SKM-1 (cell line): ENCODE data around the gene ZNF597.

ENCODE experiments used
- DNase-seq: peaks from one replicate; lab custom pipeline; 2025; ENCODE audit not compliant: unreplicated experiment; lab: John Stamatoyannopoulos, UW

Gene ZNF597

DNA sequence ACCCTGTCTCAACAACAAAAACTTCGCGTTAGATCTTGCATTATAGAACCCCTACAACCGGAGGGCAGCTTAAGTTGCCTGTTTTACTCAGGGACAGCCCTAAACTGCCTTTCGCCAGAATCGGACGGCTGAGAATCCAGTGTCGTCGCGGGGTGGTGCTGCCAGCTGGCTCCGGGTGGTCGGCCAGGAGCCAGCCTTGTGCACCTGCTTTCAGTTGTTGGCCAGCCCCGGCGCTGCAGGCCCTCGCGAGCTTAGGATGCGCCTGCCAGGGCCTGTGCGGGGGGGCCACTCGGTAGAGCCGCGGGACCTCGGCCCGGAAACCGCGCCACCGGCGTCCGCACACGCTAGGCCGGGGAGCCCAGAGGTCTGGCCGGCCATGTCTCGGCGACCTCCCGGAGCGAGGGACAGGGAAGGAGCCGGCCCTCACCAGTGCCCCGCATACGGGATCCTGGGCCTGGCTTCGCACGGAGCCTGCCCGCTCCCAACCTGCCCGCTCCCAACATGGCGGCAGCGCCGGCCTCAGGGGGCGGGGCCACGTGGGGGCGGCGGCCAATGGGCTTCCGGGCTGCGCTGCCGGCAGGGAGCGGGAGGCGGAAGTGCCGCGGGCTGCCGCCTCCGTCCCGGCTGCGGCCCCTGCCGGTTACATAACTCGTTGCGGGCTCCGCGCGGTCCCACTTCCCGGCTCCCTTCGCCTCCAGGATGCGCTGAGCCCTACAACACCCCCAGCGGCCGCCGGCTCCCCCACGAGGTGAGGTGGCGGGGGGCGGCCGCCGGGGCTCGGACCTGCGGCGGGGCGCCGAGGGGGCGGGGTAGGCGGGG is 14.3 kb upstream of the ZNF597 start:
- peak; percentile 65 for DNase-seq

DNA sequence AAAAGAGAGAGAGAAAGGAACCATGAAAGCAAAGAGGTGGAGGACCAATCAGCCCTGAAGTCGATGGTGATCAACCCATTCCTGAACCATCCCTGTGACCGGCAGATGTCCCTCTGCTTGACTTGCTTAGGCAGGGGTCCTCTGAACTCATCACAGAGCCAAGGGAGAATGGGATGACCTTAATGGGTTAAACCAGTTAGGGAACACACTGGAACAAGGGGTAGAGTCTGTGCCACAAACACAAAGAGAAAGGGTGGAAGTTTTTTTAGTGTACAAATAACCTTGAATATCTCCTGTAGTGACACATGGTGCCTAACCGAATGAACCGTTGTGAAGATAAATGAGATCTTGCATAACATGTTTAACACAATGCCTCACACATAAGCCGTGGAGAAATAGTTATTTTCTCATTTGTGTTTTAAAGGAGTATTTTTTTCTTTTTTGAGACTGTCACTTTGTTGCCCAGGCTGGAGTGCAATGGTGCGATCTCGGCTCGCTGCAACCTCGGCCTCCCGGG is 11.4 kb upstream of the ZNF597 start:
- DNase-seq, result no peak

DNA sequence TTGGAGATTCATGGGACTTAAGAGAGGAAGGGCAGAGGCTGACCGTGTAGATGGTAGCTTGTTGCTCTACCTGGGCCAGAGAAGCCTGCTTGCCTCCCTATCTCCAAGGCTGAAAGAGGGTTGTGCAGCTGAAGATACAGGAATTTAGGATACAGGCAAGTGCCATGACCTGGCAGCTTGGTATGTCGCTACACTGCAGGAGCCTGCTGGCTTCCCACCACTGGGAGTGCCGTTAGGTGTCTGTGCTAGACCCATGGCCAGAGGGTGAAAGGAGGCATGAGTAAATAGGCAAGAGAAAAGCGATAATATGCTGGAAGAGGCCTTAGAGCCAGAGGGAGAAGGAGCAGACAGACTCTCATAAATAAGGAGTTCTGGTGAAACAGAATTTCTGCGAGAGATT is 10.8 kb upstream of the ZNF597 start:
- DNase-seq, result no peak

DNA sequence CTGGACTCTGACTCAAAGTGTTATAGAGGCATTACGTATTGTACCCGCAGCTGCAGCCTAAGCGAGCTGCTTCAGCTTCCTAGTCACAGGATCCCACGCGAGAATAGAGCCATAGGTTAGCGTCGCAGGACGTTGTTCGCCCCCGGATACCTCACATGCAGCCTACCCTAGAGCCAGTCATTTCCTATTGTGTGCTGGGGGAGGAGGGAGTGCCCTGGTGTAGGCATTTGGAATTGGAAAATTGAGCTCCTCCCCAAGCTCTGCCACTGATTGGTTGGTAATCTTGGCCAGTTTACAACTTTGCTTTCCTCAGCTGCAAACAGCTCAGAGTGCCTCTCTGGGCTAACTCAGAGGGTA is 706 bp upstream of the ZNF597 start:
- DNase-seq, result no peak

DNA sequence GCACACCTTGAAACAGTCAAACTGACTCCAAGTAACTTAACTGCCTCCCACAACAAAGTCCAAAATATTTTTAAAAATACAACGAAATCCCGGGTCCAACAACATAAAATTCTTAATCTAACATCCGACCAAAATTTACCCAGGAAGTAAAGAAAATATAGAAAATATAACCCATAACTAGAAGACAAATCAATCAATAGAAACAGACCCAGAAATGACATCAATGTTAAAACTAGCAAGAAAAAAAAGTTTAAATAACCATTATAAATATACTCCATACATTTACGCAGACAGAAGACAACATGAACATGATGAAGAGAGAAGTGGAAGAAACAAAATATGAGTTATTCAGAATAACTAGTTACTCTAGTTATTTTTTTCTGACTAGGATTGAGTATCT is 3.7 kb downstream of the ZNF597 start:
- no peak for DNase-seq

DNA sequence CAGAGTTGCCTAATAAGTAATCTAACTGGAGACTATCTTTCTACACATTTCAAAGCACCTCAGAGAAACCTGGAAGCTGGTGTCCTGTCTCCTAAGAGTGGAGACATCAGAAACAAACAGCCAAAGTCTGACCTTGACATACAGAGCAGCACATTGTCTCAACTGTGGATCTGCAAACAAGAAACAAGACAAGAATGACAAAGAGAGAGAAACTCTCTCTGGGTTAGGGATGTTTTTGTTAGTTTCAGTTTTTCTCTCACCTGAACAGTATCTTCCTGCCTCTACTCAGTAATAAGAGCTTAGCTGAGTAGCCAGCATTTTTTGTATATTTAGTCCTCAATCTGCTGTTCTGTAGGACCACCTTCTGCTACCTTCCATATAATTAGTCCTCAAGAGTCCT is 8.9 kb downstream of the ZNF597 start:
- no peak for DNase-seq

DNA sequence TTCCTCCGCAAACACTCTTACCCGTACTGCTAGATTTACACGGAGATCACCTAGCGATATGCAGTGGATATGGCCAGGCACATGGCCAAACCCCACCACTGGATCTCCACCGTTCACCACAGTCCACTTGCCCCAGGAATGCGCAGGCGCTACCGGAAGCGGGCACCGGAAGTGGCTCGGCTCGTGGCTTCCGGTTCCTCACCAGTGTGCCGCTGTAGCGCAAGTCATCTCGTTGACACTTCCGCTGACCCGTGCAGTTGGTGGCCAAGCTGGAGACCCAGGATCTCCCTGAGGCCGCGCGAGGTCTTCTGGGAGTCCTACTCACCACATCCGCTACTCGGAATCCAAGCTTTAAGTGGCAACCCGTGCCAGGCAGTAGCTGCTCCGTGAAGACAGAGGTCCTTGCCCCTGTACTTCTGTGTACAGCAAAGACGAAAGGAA is 11.5 kb downstream of the ZNF597 start:
- DNase-seq, result no peak

DNA sequence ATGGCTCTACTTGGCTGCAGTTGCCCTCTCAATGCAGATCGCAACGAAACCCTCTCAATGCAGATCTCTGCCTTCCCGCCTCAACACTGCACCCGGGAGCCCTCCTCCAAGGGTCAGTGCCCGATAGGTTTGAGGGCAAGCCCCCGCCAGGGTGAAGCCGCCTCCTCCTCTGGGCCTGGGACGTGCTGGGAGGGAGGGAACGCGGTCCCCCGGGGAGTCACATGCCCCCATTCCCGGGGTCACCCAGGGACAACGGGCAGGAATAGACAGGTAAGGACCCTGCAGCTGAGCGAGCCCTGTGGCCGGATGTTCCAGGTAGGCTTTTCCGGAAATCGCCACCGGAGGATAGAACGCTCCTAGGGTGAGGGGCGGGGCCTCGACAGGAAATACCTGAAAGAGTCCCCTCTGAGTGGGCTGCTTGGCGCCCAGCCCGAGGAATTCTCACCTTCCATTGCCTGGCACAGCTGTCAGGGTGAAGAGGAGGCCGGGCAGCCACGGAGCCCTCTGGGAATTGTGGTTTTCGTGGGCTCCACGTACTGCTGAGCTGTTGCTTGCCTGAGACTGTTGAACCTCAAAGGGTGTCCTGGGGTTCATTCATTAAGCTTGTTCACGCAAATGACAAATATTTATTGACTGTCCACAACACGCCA is 29.4 kb downstream of the ZNF597 start:
- no peak for DNase-seq

DNA sequence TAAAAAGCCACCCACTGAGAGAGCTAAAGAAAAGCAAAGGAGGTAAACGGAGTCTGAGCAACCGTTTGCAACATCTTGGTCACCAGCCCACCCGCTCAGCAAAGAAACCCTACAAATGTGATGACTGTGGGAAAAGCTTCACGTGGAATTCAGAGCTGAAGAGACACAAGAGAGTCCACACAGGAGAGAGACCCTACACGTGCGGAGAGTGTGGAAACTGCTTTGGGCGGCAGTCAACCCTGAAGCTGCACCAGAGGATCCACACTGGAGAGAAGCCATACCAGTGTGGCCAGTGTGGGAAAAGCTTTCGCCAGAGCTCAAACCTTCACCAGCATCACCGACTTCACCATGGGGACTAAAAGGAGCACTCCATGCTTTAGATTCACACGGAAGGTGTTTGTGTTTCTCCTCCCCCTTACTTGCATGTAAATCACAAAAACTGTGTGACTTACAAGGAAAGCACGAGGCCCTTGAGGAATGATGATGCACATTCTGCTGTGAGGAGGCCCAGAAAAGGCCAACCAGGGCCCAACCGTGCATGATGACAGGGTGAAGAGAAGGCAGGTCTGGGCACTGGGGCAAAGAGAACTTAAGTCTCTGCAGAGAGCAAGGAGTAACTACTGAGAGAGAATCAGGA is 34.6 kb downstream of the ZNF597 start:
- no peak for DNase-seq

DNA sequence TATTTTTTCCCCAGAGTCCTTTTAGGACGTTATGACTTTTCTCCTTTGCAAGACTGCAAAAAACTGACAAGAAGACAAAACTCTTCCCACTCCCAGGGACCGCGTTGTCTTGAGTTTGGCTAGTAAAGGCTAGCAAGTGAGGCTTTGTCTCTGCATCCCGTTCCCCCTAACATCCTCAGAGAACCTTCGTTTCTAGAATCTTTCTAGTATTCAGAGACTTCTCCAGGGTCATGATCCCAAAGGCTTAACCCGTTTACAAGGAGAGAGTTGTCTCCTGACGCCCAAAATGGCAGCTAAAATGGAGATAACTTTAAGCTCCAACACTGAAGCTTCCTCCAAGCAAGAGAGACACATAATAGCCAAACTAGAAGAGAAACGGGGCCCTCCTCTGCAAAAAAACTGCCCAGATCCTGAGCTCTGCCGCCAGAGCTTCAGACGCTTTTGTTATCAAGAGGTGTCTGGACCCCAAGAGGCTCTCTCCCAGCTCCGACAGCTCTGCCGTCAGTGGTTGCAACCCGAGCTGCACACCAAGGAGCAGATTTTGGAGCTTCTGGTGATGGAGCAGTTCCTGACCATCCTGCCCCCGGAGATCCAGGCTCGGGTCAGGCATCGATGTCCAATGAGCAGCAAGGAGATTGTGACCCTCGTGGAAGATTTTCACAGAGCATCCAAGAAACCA is 41.4 kb downstream of the ZNF597 start:
- DNase-seq, result no peak

DNA sequence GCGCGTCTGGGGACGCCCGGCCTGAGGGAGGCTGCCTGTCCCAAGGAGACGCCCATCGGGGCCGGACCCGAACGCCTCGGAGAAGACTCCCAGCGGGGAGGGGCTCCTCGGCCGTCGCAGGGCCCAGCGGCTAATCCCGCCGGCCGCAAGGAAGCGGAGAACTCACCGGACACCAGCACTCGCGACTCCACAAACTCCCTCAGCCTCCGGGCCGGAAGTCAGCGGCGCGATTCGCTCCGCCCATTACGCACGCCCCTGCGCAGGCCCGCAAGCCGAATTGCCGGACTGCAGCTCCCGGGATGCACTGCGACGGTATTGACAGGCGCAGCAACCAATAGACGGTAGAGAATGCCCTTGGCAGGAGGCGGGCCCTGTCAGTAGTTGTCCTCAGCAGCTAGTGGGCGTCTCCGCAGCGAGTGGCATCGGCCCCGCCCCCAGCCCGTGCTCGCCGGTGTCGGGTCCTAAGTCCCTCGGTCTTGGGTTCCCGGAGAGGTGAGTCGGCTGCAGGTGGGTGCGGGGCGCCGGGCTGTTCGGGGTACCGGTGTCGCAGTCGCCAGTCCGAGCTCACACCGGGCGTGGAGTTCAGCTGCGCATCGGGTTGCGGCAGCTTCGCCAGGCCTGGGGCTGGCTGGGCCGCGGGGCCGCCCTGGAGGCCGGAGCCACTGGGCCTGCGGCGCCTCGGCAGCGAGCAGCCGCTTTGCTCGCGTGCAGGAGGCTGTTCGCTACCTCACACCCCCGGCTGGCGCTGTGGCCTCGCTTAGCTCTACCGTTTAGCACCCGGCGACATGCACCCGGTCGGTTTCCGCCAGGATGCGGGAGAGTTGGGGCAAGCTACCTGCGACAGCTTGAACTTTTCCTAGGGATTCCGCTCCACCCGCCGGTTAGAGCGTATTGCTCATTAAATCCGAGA is 42.3 kb downstream of the ZNF597 start, which contains the start of the genes ZNF174 and ZSCAN32:
ZNF174 (plus strand) TSS at position 437 of the 910 bp plus-strand sequence. CDS start 790 bp downstream, outside the sequence.
ZSCAN32 (minus strand) TSS at position 226 of the 910 bp plus-strand sequence. CDS start 3,447 bp downstream, outside the sequence.
- DNase-seq, result peak; percentile 99

DNA sequence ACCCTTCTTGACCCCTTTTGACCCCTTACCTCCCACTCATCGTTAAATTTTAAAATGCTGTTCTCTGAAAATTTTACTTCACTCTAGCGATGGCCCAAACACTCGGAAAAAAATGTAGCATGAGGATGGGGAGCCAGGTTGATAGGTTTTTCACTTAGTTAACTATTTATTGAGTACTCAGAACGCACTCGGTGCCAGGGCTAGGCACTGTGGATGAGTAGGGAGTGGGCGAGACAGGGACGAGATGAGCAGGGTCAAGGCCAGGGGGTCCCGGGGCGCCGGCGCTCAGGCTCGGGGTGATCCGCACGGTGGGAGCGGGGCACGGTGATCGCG is 42.9 kb downstream of the ZNF597 start:
- DNase-seq, result no peak

DNA sequence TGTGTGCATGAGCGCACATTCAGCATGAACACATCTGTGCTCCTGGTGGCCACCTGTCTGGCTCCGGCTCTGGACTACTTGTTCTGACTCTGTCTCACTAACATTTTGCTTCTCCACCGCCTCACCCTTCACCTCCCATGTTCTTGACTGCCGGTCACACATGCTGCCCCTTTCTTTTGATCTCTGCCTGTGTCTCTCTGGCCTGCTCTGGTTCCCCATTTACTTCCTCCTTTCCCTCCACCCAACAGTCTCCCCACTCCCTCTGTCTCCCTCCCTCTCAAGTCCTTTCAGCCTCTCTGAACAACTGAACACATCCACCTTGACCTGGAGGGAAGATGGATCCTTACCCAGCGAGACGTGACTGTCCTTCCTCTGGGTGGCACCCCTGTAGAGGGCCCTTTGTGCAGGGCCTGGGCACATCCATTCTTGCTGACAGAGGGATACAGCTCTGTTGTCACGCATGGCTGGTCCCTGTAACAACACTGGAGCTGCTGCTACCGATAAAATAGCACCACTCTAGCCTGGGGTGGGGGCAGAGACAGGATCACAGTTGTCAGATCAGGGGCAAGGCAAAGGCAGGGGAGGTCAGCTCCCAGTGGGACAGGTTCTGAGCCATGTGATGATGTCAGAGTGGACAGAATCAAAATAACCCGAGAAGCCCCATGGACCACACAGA is 53.5 kb downstream of the ZNF597 start:
- DNase-seq, result no peak

DNA sequence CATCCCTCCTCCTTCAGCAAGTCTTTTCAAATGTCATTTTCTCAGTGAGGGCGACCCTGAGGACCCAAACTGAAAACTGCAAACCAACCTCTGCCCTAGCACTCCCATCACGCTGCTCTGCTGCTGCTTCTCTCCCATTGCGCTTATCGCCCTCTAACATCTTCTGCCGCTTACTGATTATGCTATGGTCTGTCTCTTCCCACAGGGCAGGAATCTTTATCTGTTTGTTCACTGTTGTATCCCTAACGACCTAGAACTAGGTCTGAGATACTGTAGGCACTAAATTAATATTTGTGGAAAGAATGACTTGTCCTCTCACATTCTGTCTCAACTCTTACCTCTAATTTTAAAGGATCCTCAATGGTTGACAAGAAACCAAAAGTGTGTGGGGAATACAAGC is 55.0 kb downstream of the ZNF597 start:
- no peak for DNase-seq

DNA sequence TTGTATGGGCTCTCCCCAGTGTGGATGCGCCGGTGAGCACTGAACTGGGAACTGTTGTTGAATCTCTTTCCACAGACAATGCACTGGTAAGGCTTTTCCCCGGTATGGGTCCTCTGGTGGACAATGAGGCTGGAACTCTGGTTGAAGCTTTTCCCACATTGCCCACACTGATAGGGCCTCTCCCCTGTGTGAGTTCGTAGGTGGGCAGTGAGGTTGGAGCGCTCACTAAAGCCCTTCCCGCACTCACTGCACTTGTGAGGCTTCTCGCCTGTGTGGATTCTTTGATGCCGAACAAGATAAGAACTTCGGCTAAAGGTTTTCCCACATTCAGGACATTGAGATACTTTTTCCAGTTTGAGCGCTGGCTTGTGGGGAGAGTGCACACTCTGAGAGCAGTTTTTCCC is 60.3 kb downstream of the ZNF597 start:
- DNase-seq, result no peak
